Hematopoietic multipotent progenitor cell treated with erythropoietin and hydrocortisone succinate and interleukin-3 and kit ligand, for 15 days (in vitro differentiated cells): ENCODE results near the gene GPC3.

Experiments
- DNase-seq: peaks from one replicate; pipeline ENCODE4 v3.0.0-alpha.2; 2015; ENCODE audit warnings: low spot score

GPC3 gene

DNA sequence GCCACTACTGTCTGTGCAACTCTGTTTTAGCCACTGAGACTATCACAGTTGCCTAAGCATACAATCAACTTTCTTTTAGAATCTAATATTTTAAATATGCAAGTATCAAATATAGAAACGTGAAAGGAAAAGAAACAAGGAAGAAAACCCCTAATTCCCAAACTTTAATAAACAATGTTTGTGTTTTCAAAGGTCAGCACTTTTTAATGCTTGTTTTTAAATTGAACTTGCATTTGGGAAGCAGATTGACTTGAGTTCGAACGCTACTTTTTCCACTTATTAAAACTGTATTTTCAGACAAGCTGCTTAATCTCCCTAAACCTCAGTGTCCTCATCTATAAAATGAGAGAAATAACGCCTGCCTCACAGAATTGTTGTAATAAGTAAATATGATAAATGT lies 384.3 kb downstream of the GPC3 start:
- no peak for DNase-seq

DNA sequence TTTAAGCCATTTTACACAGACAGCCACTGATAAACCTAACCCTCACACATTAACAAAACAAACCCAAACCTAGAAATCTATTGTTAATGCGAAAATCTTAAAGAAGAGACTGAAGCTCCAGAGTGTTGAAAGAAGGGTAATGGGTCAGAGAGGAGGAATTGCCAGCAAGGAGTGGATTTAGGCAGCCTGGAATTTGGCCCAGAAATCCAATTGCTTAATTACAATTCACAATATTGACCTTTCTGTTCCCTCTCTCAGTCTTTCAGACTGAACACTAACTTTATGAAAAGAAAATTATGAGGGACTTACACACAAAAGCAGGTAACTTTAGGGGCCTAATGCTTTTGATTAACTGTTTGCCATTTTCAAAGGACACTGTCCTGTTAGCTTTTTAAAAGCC lies 384.9 kb downstream of the GPC3 start:
- DNase-seq, result no peak

DNA sequence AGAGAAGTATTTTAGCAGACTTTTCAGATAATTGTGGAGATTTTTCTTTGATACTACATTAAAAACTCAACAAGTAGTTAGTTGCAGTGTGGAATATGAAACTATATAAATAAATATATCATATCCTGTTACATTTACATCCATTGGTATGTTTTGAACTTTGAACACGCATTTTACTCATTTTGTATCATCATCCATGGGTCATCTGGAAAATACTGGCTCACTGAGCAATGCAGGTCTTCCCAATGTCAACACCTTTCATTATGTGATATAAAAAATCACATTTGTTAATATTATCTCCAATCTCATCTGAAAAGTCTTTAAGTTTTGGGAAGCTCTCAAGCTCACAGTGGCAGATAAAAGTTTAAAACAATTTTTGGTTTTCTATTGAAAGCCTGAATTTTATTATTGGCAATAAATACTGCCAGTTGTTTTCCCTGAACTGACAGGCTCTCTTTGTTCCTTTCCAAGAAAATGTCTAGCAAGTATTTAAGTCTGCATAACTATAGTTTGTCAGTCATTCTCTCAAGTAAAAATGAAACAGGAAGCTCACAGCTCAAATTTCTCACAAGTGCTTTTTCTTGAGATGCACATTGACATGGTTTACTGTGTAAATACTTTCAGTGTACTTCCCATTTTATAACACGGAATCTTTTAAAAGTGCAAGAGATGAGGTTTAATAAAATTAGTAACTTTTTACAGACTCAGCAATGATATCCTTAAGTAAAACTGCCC lies 386.6 kb downstream of the GPC3 start:
- no peak for DNase-seq

DNA sequence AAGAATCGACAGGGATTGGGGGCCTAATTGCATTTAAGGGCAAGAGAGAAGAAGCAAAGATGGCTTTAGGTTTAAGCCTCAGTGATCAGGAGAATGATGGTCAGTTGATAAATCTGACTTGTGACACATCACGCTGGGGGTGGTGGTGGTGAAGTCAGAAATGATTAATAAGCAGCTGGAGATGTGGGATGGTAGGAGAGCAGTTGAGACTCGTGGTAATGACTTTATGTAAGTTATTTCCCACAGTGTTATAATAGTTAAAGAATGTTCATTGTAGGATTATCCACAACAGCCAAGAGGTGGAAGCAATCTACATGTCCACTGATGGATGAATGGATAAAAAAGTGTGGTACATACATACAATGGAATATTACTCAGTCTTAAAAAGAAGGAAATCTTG lies 391.2 kb downstream of the GPC3 start:
- no peak for DNase-seq

DNA sequence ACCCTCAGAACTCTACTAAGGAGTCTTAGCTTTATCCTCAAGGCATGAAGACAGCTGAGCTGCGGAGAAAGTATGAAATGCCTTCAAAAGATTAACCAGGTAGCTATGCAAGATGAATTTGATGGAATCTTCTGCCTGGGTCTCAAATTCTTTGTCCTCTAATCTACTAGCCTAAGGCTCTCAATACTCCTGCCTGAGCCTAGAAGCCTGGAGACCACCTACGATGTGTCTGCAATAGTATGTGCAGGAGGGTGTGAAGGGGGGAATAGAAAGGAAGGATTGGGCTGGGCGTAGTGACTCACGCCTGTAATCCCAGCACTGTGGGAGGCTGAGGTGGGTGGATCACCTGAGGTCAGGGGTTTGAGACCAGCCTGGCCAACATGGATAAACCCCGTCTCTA lies 391.9 kb downstream of the GPC3 start:
- DNase-seq, result no peak

DNA sequence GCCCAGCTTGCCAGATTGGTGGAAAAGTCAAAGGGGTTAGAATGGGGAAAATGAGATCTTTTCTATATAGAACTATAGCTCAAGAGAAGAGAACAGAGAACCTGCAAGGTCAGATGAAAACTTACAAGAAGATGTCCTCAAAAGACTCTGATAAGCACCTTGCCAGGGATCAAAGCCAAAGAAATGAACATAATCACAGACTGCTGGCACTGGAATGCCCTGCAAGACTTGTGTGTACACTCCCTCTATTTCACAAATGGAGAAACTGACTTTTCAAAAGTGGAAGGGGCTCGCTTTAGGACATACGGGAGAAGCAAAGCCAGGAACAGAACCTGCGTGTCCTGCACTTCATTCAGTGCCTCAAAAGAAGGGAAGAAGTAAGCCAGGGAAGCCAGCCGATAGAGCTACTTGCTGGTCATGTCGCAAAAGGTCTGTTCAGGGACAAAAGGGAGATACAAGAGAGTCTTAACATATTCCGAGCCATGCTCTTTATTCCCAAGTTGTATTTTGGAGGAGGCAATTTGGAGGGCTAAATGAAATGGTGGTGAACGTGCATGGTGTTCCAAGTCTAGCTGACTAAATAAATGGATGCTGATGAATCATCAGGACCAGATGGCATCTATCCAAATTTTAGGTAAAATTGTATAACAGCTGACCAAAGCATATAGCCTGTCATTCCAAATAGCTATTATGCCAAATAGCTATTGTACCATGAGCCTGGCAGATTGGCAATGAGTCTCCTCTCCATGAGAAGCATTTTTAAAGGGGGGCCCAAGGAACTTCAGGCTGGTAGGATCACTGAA lies 394.5 kb downstream of the GPC3 start:
- no peak for DNase-seq

DNA sequence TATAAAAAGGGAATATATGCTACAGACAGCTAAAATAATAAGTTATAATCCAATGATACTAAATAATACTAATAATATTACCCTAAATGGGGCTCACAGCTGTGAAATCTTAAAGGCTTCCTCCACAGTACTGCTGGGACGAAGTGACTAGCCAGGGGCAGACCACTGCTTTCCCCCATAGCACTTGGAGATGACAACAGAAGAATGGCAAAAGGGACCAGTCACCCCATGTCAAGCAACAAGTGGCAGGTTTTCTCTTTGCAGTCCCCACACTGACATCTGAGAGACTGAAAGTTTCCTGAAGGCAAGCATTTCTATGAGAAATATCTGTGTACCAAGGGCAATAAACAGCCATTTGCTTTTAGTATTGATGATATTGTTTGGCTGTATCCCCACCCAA lies 396.6 kb downstream of the GPC3 start:
- DNase-seq, result no peak

DNA sequence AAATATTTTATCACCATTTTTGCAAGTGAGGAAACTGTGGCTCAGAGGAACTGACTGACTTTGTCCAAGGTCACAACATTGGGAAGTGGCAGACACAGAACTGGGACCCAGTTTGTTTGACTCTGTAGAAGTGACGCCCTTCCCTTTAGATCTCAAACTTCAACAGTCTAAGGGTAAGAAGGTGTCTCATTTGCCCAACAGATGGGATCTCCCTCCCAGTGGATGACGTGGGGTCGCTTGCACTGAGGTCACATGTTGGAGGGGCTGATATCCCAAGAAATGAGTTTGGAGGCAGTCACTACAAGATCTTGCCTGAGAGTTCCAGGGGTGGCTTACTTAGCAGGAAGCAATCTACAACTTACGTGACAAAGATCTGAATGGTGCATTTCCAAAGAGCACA lies 397.6 kb downstream of the GPC3 start:
- DNase-seq, result no peak

DNA sequence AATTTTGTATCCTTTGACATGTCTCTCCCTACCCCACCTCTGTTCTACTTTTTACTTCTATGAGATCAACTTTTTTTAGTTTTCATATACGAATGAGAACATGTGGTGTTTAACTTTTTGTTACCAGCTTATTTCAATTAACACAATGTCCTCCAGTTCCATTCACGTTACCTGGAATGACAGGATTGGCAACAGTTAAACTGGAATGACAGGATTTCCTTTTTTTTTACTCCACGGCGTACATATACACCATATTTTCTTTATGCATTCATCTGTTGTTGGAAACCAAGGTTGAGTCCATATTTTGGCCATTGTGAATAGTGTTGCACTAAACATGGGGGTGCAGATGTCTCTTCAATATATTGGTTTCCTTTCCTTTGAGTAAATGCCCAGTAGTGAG lies 398.3 kb downstream of the GPC3 start:
- DNase-seq, result no peak

DNA sequence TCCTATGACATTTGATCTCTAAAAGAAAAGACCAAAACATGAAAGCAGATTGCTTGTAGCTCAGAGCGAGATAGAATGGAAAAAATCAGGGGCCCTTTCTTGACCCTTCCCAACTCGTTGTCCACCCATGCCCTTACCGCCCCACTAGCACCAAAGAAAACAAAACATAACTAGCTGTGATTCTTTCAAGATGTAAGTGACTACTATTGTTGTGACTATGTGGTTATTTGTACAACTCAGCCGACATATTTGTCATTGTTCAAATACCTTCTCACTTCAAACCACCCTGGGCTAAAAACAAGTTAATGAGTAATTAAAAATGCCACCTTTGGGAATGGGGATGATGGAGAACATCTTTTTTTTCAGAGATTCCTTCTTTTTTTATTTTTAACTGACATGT lies 399.0 kb downstream of the GPC3 start:
- no peak for DNase-seq

DNA sequence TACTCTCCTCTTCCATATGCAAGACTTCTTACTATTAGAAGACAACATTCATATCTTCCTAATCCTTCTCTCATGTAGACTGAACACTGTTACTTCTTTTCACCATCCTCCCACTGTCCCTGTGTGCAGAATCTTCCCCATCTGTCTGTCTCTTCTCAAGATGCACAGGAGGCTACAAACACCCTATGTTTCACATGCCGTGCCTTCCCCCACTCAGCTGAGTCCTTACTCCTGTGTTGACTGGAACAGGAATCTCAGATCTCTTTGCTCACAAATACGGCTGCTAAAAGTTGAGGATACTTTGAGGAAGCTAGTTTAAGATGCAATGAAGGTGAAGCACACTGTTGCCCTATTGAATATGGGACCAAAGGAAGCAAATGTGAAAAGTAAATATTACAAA lies 401.6 kb downstream of the GPC3 start:
- DNase-seq, result no peak

DNA sequence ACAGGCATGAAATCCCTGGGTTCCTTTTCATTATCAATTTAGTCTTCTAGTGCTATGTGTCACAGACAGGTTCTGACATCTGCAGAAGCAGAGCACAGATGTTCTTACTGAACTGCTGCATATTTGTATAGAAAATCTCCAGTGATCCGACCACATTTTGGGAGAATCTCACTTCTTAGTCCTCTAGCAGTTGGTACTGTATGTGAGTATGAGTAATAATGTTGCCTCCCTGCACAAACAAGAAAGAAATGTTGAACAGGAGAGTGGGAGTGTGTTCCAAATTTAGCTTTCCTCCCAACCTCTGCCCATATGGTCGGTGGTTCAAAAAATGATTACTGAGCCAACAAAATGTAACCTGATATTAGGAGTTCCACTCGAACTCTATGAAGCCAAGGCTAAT lies 404.8 kb downstream of the GPC3 start:
- DNase-seq, result no peak

DNA sequence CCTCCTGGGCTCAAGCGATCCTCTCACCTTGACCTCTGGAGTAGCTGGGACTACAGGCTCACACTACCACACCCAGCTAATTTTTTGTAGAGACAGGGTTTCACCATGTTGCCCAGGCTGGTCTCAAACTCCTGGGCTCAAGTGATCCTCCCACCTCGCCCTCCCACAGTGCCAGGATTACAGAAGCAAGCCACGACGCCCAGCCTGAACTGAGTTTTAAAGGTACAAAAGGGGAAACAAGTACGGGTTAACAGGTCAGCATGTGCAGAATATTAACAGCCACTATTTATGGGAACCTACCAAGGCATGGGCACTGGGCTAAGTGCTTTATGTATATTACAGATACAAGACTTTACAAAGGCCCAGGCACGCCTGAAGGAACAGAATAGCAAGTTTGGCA lies 405.8 kb downstream of the GPC3 start:
- no peak for DNase-seq

DNA sequence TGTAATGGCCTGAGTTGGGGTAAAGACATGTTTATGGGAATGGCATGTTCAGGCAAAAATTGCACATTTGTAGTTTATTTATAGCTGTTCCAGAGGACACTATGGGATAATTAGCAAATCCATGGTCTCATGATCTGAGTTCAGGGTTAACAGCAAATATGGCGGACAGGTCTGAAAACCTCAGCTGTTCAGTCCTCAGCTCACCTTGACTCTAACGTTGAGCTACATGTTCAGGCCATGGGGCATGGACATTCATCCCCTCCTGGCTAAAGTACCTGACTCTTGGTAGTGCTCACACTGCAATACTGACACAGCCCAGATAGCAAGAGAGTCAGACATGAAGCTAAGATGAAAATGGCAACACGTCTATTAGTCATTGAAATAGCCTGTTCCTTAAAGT lies 408.5 kb downstream of the GPC3 start:
- DNase-seq, result no peak

DNA sequence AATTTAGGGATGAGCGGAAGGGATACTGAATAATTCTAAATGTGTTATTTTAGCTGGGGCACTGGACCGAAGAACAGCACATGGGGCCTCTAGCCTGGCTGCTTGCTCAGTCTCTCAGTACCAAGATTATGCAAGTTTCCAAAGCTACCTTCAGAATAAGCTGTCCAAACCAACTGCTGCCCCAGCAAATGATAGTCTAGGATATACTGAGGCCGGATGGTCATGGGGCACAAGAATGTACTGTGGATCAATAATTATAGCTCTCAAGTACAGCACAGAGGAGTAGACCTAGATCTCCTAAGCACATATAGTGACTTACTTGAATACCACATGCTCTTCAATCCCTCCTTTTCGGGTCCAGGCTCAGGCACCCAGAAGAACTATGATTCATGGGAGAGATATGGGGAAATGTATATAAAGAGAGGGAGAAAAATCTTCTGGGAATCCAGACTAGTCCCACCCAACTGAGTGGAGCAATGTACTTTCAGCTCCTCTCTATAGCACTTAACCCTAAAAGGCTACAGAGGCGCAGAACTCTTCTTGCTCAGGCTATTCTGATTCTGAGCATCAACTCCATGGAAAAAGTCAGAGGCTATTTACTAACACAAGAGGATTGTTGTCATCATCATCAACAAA lies 409.8 kb downstream of the GPC3 start:
- DNase-seq, result no peak

DNA sequence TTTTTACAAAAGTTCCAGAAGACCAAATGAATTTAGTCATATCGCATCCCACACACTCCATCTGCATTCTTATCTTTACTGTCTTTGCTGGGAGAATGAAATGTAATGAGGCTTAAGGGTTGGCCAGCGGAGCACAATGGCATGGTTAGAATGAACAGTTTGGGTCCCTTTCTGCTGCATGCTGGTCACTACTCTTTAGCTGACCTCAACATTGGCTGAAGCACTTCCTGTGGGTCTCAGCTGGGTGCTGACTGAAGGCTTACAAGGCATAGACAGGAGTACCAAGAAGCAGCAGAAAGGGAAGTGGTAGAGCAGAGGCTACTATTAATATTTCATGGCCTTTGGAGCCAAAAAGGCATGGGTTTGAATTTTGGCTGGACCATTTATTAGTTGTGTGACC lies 410.7 kb downstream of the GPC3 start:
- DNase-seq, result no peak

DNA sequence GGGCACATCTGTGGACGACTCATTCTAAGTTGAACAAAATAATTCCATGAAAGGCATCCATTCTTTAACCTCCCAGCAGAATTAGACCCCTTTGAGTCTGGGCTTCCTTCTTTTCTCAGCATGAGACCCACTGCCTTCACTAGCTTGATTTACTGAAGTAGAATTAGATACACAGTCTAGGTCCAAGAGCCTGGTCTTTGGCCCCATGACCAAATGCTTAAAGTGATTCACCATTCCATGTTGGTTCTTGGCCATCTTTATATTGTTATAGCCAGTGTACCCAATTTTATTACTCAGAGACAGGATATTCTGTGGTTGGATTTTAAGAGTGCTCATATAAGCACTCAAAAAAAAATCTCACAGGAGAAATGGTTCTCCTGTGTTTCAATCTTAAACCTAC lies 414.8 kb downstream of the GPC3 start:
- DNase-seq, result no peak

DNA sequence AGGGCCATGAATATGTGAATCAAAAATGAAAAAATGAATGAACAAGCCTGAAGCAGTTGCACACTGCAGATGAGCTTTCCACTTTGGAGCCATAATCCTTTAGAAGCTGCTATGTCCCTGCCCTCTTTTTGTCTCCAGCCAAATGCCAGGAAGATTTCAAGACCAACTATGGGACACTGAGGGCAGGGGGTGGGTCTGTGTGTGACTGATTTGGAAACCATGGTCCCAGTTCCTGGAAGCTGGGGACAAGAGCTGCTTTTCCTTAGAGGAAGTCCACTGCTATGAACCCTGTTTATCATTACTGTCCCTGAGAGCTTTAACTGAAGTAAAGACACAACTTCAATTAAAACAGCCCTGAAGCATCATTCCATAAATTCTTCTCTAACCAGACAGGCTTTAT lies 416.2 kb downstream of the GPC3 start:
- no peak for DNase-seq

DNA sequence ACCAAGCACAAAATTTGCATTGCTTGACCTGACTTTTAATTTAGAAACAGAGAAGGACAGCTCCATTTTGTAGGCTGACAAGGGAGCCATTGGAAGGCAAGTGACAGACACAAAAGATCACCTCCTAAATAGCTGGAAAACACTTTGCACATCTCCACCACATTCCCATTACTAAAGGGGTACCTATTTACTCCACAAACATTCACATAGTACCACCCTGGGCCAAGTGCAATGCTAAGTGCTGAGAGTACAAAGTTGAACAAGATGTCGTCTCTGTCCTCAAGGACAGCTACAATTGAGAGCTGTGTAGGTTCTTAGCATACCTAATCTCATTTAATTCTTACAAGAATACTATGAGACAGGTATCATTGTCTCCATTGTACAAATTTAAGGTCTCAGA lies 417.3 kb downstream of the GPC3 start:
- no peak for DNase-seq

DNA sequence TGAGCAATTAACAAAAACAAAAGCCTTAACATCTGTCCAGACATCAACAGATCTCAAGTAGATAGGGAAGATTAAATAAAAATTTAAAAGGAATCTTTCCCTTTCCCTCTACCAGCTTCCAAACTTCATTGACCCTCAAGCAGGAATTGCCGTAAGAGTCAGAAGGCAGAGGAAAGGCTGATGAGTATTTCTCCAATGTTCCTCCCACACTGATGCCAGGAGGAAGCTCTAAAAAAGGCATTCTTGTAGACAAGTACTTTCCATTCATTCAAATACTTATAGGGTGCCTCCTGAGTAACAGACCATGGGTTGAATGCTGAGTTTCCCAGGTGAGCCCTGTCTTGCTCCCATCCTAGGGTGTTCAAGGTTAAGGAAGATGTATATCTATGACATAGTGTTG lies 418.5 kb downstream of the GPC3 start:
- no peak for DNase-seq

DNA sequence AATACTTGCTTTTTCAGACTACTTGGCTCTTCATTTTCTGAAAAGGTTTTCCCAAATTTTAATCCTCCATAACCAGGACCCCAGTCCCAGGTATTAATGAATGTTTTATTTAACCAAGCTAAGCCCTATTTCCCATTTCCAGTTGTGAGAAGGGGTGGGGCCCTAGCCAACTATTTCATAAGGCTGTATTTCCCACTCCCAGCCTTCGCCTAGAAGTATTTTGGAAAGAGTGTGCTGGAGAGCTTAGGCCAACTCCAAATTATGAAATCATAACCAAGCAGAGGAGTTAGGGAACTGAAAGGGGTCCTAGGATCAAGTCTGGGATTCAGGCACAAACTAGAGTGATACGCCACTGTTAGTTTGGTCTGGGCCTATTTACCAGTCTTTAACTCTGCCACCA lies 421.7 kb downstream of the GPC3 start:
- DNase-seq, result no peak

DNA sequence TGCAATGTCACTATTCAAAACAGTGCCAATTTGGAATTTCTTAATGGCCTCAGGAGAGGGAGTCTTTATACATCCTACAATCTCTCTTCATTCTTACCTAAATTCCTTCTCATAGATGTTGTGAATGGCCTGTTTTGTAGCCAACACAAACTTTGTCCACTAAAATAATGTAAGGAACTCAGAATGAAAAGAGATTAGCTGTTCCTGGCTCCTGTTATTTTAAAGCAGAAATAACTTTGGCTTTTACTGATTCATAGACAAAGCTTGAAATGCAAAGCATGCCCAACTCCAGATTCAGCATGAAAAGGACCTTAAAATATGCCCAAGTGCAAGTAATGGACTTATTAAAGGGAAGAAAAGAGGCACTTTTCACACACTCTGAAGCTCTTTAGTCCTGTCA lies 424.1 kb downstream of the GPC3 start:
- no peak for DNase-seq

DNA sequence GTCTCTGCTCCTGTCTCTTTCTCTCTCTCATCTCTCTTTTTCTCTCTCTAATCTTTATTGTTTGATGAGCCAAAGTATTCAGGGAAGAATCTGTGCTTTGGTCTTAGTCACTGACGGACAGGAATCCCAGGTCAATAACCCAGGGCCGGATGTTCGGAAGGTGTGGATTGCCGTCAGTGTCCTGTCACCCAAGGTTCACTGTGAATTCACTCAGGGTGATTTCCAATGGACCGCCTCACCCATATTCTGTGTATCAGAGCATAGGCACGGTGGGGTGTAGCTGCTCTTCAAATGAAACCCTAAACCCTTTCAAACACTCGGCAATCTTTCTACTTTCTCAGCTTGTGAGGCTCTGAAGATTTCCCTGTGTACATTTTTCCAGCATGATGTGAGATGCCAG lies 425.5 kb downstream of the GPC3 start:
- DNase-seq, result no peak
